HEK293 (cell line): ENCODE data around the gene EML1.

ENCODE experiments used
- CTCF ChIA-PET: fragments of 350-600 bp; formaldehyde crosslinking; extraction: SDS; loops from one replicate; lab custom pipeline; 2021; ENCODE audit warnings: antibody characterized with exemption; lab: Yijun Ruan, JAX
- POLR2A ChIA-PET: fragments of 300-600 bp; formaldehyde crosslinking; extraction: SDS; loops from one replicate; lab custom pipeline; 2020; ENCODE audit warnings: antibody characterized with exemption, inconsistent platforms; lab: Yijun Ruan, JAX
- H3K27ac ChIP-seq: fragments of 200-500 bp; sonication (Bioruptor generic); 2 replicates; pipeline ENCODE4 v1.5.1; 2014; ENCODE audit warnings: low read depth, low read length, control low read depth, inconsistent platforms; ENCODE audit errors: extremely low read depth
- H3K36me3 ChIP-seq, 2 experiments: fragments of 200-500 bp in 1 of 2; sonication (Bioruptor generic) in 1 of 2; 1 replicate in 1 of 2; 2 replicates in 1 of 2; pipeline ENCODE4 v1.5.1; 2014 to 2017; ENCODE audit warnings: inconsistent platforms in 2 of 2, low read length in 2 of 2; ENCODE audit not compliant: control insufficient read depth in 2 of 2, insufficient read depth in 1 of 2
- H3K4me1 ChIP-seq: fragments of 200-500 bp; sonication (Bioruptor generic); 2 replicates; pipeline ENCODE4 v1.5.1; 2014; ENCODE audit warnings: mild to moderate bottlenecking, low read length, inconsistent platforms; ENCODE audit not compliant: control insufficient read depth, insufficient read depth
- H3K4me3 ChIP-seq: 2 replicates; pipeline ENCODE4 v1.5.1; 2011; ENCODE audit warnings: low read depth, mild to moderate bottlenecking, control low read depth, low read length, moderate library complexity
- H3K9me3 ChIP-seq: fragments of 200-500 bp; sonication (Bioruptor generic); 2 replicates; pipeline ENCODE4 v1.5.1; 2014; ENCODE audit warnings: low read depth, low read length, inconsistent platforms; ENCODE audit not compliant: control insufficient read depth, insufficient read depth
- CTCF ChIP-seq: fragments of 450-650 bp; formaldehyde crosslinking; IDR thresholded peaks from 2 replicates; pipeline ENCODE4 v1.5.1; 2016; ENCODE audit warnings: missing biosample characterization, missing genetic modification characterization
- ELK4 ChIP-seq: IDR thresholded peaks from 2 replicates; pipeline ENCODE4 v1.6.1; 2011; ENCODE audit warnings: mild to moderate bottlenecking, low read depth, low read length, borderline replicate concordance
- GFI1B ChIP-seq: fragments of 450-650 bp; formaldehyde crosslinking; IDR thresholded peaks from 2 replicates; pipeline ENCODE4 v1.5.1; 2016; ENCODE audit warnings: missing biosample characterization, missing genetic modification characterization
- PRDM10 ChIP-seq: fragments of 450-650 bp; formaldehyde crosslinking; IDR thresholded peaks from 2 replicates; pipeline ENCODE4 v1.5.1; 2016; ENCODE audit warnings: missing biosample characterization, missing genetic modification characterization
- WT1 ChIP-seq: fragments of 450-650 bp; formaldehyde crosslinking; IDR thresholded peaks from 2 replicates; pipeline ENCODE4 v1.5.1; 2016; ENCODE audit warnings: missing biosample characterization, missing genetic modification characterization
- ZBTB10 ChIP-seq: fragments of 450-650 bp; formaldehyde crosslinking; IDR thresholded peaks from 2 replicates; pipeline ENCODE4 v1.5.1; 2016; ENCODE audit warnings: missing biosample characterization, missing genetic modification characterization
- ZNF112 ChIP-seq: fragments of 450-650 bp; formaldehyde crosslinking; IDR thresholded peaks from 2 replicates; pipeline ENCODE4 v1.5.0; 2017; ENCODE audit warnings: missing biosample characterization, missing genetic modification characterization
- ZNF138 ChIP-seq: fragments of 450-650 bp; formaldehyde crosslinking; IDR thresholded peaks from 2 replicates; pipeline ENCODE4 v1.5.1; 2016; ENCODE audit warnings: missing biosample characterization, missing genetic modification characterization, borderline replicate concordance
- ZNF140 ChIP-seq: fragments of 450-650 bp; formaldehyde crosslinking; IDR thresholded peaks from 2 replicates; pipeline ENCODE4 v1.5.1; 2016; ENCODE audit warnings: missing biosample characterization, missing genetic modification characterization
- ZNF174 ChIP-seq: fragments of 450-650 bp; formaldehyde crosslinking; IDR thresholded peaks from 2 replicates; pipeline ENCODE4 v1.5.0; 2017; ENCODE audit warnings: missing biosample characterization, mild to moderate bottlenecking, missing genetic modification characterization
- ZNF530 ChIP-seq: fragments of 450-650 bp; formaldehyde crosslinking; IDR thresholded peaks from 2 replicates; pipeline ENCODE4 v1.5.1; 2016; ENCODE audit warnings: low read depth, missing biosample characterization, missing genetic modification characterization
- ZNF561 ChIP-seq: fragments of 450-650 bp; IDR thresholded peaks from 2 replicates; pipeline ENCODE4 v1.5.1; 2018; ENCODE audit warnings: missing biosample characterization, missing genetic modification characterization, borderline replicate concordance
- ZNF600 ChIP-seq: fragments of 450-650 bp; formaldehyde crosslinking; IDR thresholded peaks from 2 replicates; pipeline ENCODE4 v1.5.1; 2016; ENCODE audit warnings: missing biosample characterization, missing genetic modification characterization
- ZNF654 ChIP-seq: fragments of 450-650 bp; formaldehyde crosslinking; IDR thresholded peaks from 2 replicates; pipeline ENCODE4 v1.5.1; 2016; ENCODE audit warnings: low read depth, missing biosample characterization, missing genetic modification characterization
- ZNF660 ChIP-seq: fragments of 450-650 bp; IDR thresholded peaks from 2 replicates; pipeline ENCODE4 v1.5.1; 2018; ENCODE audit warnings: missing biosample characterization, mild to moderate bottlenecking, missing genetic modification characterization
- ZNF664 ChIP-seq: fragments of 450-650 bp; formaldehyde crosslinking; IDR thresholded peaks from 2 replicates; pipeline ENCODE4 v1.5.1; 2016; ENCODE audit warnings: missing biosample characterization, missing genetic modification characterization
- ZNF701 ChIP-seq: fragments of 450-650 bp; formaldehyde crosslinking; IDR thresholded peaks from 2 replicates; pipeline ENCODE4 v1.5.1; 2016; ENCODE audit warnings: missing biosample characterization, missing genetic modification characterization
- ZNF791 ChIP-seq: fragments of 450-650 bp; formaldehyde crosslinking; IDR thresholded peaks from 2 replicates; pipeline ENCODE4 v1.5.1; 2016; ENCODE audit warnings: missing biosample characterization, missing genetic modification characterization
- TF ChIP-seq, protein P1 (sequence below): sonication (generic); formaldehyde crosslinking; IDR thresholded peaks from 2 replicates; pipeline ENCODE4 v1.8.1; 2022; ENCODE audit warnings: mild to moderate bottlenecking, moderate library complexity, missing genetic modification reagents

Gene EML1

GRCh38 chr14:99883866-99884650, 90.8 kb downstream of the EML1 start:
- CTCF ChIA-PET, result interaction anchor here (0.5 to 3.9 kb wide), 17 partner anchors 8 to 366 kb away, joined by 3 to 38 read pairs (median 3); partner anchors contain the start of gene CYP46A1
- Histone ChIP-seq H3K27ac (no peak overlapping the region), H3K9me3 (no peaks in the 10 kb centered on the region), H3K4me1 (peaks cover 10% of the 10 kb centered on the region; the same call in 1 of the 2 replicates), H3K36me3 (peaks cover 0 to 6% of the 10 kb centered on the region in 2 experiments; a peak in 1 of 3 replicates), H3K4me3 (no peak overlapping the region)
- TF ChIP-seq ZNF791 (tag by site-specific recombination) (no peak), ZNF174 (no peak), ZNF600 (tag by site-specific recombination) (peak; percentile 91)
- TF ChIP-seq, all 188 proteins: peak for 1
- POLR2A ChIA-PET, result no interaction called here

DNA sequence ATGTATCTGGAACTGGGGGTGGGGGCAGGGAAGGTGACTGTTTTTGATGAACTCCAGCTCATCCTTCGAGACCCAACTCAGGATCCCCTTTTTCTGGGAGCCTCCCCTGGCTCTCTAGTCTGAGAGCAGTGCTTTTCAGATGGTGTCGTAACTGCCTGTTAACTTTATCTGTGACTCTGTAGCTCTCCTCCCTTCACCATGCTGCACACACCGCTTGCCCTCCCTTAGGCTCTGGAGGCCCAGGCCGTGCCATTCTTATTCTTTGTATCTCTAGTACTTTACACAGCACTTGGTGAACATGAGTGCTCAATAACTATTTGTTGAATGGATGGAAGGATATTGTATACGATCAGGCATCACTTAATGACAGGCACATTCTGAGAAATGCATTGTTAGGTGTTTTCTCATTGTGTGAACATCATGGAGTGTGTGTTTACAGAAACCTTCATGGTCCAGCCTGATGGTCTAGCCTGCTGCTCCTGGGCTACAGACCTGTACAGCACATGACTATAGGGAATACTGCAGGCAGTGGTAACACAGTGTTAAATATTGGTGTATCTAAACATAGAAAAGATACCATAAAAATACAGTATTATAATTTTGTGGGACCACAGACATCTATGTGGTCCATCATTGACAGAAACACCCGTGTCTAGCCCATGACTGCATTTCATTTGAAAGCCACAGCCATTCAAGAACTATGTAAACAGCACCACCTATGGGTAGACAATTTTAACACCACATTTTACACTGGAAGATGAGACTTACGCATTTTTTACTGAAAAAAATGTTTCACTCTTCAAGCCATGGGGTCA, 91.8 kb downstream of the EML1 start:
- POLR2A ChIA-PET, result no interaction called here
- peaks cover 0 to 6% of the 10 kb centered on the region in 2 experiments; a peak in 1 of 3 replicates for H3K36me3 ChIP-seq
- H3K4me1 ChIP-seq, result peaks cover 3% of the 10 kb centered on the region; the same call in 1 of the 2 replicates
- CTCF ChIA-PET, result interaction anchor here (0.5 to 3.9 kb wide), 37 partner anchors 9 to 496 kb away, joined by 3 to 38 read pairs (median 3); partner anchors contain the start of gene CYP46A1
- no peak overlapping the region for H3K4me3 ChIP-seq
- no peak overlapping the region for H3K27ac ChIP-seq
- no peaks in the 10 kb centered on the region for H3K9me3 ChIP-seq
- TF ChIP-seq ZNF660 (tag by site-specific recombination), result peak; percentile 57; the same call in 1 of the 2 replicates
- no peak for TF ChIP-seq ZNF530 (tag by site-specific recombination)
- no peak for TF ChIP-seq WT1 (tag by site-specific recombination)
- TF ChIP-seq ELK4, result no peak
- TF ChIP-seq ZBTB10 (tag by site-specific recombination), result no peak
- TF ChIP-seq ZNF112 (tag by site-specific recombination), result no peak
- peak; percentile 68; the same call in 1 of the 2 replicates for TF ChIP-seq PRDM10
- TF ChIP-seq ZNF561 (tag by site-specific recombination), result no peak
- no peak for TF ChIP-seq ZNF701 (tag by site-specific recombination)
- TF ChIP-seq, protein P1, sequence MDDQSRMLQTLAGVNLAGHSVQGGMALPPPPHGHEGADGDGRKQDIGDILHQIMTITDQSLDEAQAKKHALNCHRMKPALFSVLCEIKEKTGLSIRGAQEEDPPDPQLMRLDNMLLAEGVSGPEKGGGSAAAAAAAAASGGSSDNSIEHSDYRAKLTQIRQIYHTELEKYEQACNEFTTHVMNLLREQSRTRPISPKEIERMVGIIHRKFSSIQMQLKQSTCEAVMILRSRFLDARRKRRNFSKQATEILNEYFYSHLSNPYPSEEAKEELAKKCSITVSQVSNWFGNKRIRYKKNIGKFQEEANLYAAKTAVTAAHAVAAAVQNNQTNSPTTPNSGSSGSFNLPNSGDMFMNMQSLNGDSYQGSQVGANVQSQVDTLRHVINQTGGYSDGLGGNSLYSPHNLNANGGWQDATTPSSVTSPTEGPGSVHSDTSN (CRISPR knock-in tag), result no peak
- TF ChIP-seq GFI1B (tag by site-specific recombination), result no peak
- no peak for TF ChIP-seq ZNF138 (tag by site-specific recombination)
- TF ChIP-seq ZNF654 (tag by site-specific recombination), result peak; percentile 92
- TF ChIP-seq CTCF, result peak; percentile 44; the same call in 1 of the 2 replicates
- TF ChIP-seq ZNF140 (tag by site-specific recombination), result no peak
- no peak for TF ChIP-seq ZNF664 (tag by site-specific recombination)
